ENCODE results near the gene PRDM15.

The PRDM15 gene

GRCh38 chr21:41906770-41907169 lies 27.6 kb upstream of the PRDM15 start:
- Histone ChIP-seq H3K36me3 (peaks cover 68 to 99% (median 76%) of the 10 kb centered on the region in 3 donors), H3K9me3 (no peaks in the 10 kb centered on the region), H3K4me1 (no peaks in the 10 kb centered on the region), H3K4me3 (no peak overlapping the region), H3K27ac (no peak overlapping the region), H3K27me3 (no peaks in the 10 kb centered on the region)
- intact Hi-C loops (cut with DNase I; ENCODE audit: low total_unique reads), result no loop called here
- no peak for TF ChIP-seq CTCF (IDR thresholded peaks at IDR 0.05)
- DNase-seq, result peak in 1 of 2 donors; percentile 23

- DNase-seq, result no peak
- intact Hi-C loops (cut with DNase I; ENCODE audit: low total_unique reads), result no loop called here
- Histone ChIP-seq H3K36me3 (peaks cover 70 to 99% (median 85%) of the 10 kb centered on the region in 3 donors), H3K4me3 (no peak overlapping the region), H3K9me3 (no peaks in the 10 kb centered on the region), H3K27ac (no peak overlapping the region), H3K27me3 (no peaks in the 10 kb centered on the region), H3K4me1 (no peaks in the 10 kb centered on the region)
- TF ChIP-seq CTCF (IDR thresholded peaks at IDR 0.05), result no peak
These were observed 24.6 kb upstream of the PRDM15 start for GRCh38 chr21:41903559-41904351.

- H3K27me3 ChIP-seq, result no peaks in the 10 kb centered on the region
- intact Hi-C loops (cut with DNase I; ENCODE audit: low total_unique reads), result no loop called here
- no peaks in the 10 kb centered on the region for H3K9me3 ChIP-seq
- DNase-seq, result no peak
- H3K4me1 ChIP-seq, result no peaks in the 10 kb centered on the region
- H3K4me3 ChIP-seq, result no peak overlapping the region
- H3K27ac ChIP-seq, result no peak overlapping the region
- no peak for TF ChIP-seq CTCF (IDR thresholded peaks at IDR 0.05)
- peaks cover 73 to 100% (median 85%) of the 10 kb centered on the region in 3 donors for H3K36me3 ChIP-seq
These were observed 23.8 kb upstream of the PRDM15 start for GRCh38 chr21:41902946-41903345.

GRCh38 chr21:41901782-41902181 lies 22.6 kb upstream of the PRDM15 start:
- intact Hi-C loops (cut with DNase I; ENCODE audit: low total_unique reads), result no loop called here
- peaks cover 62 to 94% (median 75%) of the 10 kb centered on the region in 3 donors for H3K36me3 ChIP-seq

GRCh38 chr21:41901099-41901498 lies 22.0 kb upstream of the PRDM15 start:
- Histone ChIP-seq H3K4me1 (peaks cover 0 to 11% (median 8%) of the 10 kb centered on the region in 4 donors), H3K4me3 (no peak overlapping the region), H3K36me3 (peaks cover 57 to 88% (median 68%) of the 10 kb centered on the region in 3 donors), H3K27me3 (no peaks in the 10 kb centered on the region), H3K9me3 (no peaks in the 10 kb centered on the region), H3K27ac (no peak overlapping the region)
- no peak for TF ChIP-seq CTCF (IDR thresholded peaks at IDR 0.05)
- DNase-seq, result no peak
- intact Hi-C loops (cut with DNase I; ENCODE audit: low total_unique reads), result no loop called here

More at GRCh38 chr21:41901782-41902181, 22.6 kb upstream of the PRDM15 start:
- Histone ChIP-seq H3K4me3 (no peak overlapping the region), H3K4me1 (peaks cover 0 to 5% (median 4%) of the 10 kb centered on the region in 4 donors), H3K27me3 (no peaks in the 10 kb centered on the region), H3K27ac (no peak overlapping the region), H3K9me3 (no peaks in the 10 kb centered on the region)
- no peak for TF ChIP-seq CTCF (IDR thresholded peaks at IDR 0.05)
- no peak for DNase-seq

All from tibial artery (tissue), 4 donors.